Hypothalamus (tissue), 51 donors: ENCODE results near the gene LMNB1.
"Not testable (repeated sequence)": the region's sequence is repeated elsewhere in the genome, so short reads cannot be mapped to it uniquely, and the experiment has no call there.

Source experiments
- DNase-seq, 51 donors: peaks; one replicate each; lab custom pipeline; 2025; lab: John Stamatoyannopoulos, UW

LMNB1 gene

DNA sequence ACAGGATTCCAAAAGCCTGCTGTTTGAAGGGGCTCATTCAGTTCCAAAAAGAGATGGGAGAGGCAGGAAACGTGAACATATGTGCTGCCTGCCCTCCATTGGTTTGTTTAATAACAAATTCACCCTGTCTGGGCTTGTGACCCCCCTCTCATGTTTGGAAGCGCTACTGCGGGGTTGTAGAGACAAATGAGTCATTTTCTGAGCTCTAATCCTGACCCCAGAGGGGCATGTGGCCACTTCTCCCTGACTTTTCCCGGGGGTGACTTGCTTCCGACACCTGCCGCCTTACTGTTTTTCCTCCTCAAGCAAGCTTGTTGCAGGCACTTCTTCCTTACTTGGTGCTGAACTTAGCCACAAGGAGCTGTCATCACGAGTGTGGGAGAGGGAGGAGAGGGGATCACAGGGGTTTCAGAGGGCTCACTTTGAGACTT, 75.9 kb downstream of the LMNB1 start:
- no peak for DNase-seq

DNA sequence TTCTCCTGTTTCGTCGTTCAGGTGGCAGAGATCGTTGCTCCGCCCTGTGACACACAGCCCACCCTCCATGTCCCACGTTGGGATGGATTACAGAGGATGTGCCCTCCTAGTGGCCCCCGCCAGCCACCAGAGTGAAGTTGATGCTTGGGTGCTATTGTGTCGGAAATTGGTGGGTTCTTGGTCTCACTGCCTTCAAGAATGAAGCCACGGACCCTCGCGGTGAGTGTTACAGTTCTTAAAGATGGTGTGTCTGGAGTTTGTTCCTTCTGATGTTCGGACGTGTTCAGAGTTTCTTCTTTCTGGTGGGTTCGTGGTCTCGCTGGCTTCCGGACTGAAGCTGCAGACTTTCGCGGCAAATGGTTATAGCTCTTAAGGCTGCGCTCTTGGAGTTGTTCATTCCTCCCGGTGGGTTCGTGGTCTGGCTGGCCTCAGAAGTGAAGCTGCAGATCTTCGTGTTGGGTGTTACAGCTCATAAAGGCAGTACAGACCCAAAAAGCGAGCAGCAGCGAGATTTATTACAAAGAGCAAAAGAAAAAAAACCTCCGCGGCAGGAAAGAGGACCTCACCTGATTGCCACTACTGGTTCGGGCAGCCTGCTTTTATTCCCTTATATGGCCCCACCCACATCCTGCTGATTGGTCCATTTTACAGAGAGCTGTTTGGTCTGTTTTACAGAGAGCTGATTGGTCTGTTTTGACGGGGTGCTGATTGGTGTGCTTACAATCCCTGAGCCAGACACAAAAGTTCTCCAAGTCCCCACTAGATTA, 76.8 kb downstream of the LMNB1 start:
- not testable (repeated sequence) for DNase-seq

DNA sequence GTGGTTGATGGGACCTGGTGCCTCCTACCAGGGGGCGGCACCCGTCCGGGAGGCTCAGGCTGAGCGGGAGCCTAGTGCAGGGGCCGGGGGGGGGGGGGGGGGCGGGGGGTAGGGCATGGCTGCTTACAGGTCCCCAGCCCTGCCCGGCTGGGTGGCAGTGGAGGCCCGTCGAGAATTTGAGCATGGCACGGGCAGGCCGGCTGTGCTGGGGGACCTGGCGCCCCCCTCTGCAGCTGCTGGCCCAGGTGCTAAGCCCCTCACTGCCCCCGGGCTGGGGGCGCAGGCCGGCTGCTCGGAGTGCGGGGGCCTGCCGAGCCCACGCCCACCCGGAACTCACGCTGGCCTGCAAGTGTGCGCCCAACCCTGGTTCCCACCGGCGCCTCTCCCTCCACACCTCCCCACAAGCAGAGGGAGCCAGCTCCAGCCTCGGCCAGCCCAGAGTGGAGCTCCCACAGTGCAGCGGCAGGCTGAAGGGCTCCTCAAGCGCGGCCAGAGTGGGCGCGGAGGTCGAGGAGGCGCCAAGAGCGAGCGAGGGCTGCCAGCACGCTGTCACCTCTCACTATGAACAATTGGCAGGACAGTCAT, 77.7 kb downstream of the LMNB1 start:
- no peak for DNase-seq

DNA sequence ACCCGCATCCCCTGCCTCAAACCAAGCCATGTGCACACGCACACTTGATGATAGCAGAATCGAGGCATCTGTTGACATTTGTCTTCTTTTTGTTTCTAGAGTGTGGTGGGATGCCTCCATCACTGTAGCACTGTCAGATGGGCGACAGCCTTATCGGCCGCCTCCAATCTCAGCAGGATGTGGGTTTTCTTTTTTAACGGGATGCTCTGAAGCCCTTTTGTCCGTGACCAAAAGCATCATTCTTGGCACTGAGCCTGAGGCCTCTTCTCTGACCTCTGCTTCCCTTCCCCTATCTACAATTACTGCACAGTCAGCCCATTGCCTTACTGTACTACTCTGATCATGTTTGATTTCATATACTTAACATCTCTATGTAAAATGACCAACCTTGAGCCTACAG, 78.3 kb downstream of the LMNB1 start:
- no peak for DNase-seq

DNA sequence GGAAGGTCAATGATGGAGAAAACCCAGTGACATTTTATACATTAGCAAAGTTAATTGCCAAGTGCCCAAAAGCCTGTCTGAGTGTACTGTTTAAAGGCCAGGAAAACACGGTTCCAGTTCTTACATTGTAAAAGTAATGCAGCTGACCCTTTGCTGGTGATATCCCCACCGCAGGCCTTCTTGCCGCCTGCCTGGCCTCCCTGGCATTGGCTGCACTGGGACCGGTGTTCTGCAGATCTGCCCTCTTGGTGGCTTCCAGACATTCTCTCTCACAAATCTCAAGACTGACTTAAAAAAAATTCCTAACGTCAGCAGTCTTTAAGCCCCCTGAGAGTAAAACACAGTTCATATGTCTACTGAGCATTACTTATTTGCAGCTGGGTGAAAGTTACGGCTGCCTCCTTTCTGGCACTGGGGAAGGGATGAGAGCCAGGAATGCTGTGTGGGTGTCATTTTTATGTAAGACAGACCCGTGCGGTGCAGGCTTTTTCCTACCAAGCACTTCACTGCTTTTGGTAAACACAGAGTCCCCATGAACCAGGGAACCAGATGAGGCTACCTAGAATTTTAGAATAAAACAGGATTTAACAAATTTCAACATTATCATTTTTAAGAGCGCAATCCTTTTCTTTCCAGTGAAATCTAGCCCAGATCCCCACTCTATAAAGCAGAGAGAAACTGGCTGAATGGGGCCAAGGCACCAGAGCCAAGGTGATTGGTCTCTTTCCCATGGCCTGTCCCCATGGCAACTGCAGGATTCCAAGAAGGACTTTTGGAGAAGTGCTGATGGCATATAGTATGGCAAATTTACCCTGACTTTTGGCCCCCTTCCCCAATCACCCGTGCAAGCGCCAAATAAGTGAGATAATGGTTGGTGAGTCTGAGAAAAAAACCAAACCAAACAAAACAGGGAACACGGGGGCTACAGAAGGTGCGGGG, 80.8 kb downstream of the LMNB1 start:
- DNase-seq, result peak in 10 of 51 donors; percentile 12 to 37 (median 20)

DNA sequence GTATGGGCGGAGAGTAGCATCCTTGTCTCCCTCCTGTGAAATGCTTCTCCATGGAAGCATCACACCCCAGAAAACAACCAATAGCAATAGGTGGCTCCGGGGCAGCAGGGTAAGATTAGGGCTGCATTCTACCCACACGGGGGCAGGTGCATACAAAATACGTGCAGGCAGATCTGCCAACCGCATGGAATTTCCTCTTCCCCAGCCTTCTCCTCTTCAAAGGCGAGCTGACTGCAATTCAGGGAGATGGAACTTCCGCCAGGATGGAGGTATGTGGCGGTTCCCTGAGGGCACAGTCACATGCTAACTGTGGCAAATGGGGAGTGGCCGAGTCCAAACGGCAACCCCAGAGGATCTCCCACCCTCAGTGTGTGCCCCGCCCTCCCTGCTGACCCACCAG, 81.5 kb downstream of the LMNB1 start:
- no peak for DNase-seq

DNA sequence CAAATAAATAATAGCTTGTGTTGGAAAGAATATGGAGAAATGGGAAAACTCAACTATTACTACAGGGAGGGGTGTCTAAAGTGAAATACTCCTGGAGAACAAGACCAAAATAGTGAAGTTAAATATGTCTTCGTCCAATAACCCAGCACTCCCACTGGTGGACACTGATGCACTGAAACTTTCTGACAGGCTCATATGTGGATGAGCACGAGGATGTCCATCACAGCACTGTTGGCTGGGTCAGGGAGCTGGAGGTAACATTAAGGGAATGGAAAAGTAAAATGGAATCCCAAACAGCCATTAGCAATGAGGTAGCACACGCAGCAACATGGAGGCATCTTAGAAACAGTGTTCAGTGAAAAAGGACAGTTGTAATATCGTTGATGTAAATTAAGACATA, 86.5 kb downstream of the LMNB1 start:
- no peak for DNase-seq

DNA sequence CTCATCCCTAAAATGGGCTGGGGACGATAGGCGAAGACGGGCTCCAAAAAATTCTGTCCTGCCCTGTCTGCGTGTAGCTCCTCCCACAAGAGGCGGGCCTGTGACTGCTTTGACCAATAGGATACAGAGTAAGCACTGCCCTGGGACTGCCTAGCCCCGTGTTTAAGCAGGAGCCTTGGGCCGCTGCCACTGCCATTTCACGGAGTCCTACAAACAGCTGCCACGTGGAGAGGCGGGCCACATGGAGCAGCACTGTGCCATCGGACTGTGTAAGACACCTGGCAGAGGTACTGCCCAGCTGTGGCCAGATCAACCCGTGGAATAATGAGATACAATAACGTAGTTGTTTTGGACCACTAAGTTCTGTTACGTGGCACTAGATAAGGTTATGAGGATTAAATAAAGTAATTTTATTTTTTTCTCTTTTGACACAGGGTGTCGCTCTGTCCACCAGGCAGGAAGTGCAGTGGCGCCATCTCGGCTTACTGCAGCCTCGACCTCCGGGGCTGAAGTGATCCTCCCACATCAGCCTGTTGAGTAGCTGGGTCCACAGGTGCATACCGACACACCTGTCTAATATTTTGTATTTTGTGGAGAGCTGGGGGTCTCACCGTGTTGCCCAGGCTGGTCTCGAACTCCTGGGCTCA, 87.2 kb downstream of the LMNB1 start:
- no peak for DNase-seq

DNA sequence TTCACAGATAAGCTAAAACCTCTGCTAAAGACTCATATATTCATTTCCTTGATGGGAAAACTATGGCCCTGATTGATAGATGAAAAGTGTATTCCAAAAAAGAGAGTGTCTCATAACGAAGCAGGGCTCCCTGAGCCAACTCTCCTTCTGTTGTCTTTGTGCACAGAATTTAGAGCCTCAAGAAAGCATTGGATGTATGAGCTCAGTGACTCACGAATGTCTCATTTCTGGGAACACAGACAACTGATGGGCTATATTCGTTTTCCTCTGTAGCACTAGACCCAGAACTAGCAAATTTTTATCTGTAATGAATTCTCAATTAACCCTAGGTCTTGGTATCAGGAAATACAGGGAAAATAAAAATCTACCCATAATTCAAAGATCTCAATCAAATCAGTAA, 88.4 kb downstream of the LMNB1 start:
- no peak for DNase-seq

DNA sequence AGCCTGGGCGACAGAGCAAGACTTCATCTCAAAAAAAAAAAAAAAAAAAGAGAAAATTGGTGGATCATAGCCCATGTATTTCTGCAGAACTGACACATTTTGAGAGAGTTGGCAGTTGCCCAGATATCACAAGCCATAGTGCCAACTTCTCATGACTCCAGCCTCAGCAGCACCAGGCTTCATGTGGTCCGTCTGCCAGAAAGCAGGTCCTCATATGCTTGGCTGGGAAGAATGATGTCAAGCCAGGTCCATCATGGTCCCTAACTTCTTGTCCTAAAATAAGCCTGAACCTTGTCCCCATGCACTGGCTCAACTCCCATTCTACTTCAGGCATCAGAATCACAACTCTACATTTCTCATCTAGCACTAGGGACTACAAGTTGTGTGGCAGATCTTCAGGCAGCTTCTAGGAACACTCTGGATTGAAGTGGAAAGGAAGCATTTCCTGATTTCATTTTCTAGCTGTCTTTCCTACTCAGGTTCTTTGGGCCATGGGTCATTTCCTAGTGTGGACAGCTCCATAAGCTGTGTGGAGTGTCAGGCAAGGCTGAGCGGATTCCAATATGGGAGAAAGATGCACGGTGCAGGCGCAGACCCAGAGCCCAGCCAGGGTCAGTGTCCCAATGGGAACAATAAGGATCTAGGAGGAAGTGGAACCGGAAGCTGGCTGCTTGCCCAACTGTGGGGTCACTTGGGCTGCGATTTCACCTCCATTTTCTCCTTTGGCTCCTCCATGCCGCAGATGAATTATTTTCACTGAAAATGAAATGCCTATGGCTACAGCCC, 90.1 kb downstream of the LMNB1 start:
- DNase-seq, result peak in 1 of 51 donors; percentile 23

DNA sequence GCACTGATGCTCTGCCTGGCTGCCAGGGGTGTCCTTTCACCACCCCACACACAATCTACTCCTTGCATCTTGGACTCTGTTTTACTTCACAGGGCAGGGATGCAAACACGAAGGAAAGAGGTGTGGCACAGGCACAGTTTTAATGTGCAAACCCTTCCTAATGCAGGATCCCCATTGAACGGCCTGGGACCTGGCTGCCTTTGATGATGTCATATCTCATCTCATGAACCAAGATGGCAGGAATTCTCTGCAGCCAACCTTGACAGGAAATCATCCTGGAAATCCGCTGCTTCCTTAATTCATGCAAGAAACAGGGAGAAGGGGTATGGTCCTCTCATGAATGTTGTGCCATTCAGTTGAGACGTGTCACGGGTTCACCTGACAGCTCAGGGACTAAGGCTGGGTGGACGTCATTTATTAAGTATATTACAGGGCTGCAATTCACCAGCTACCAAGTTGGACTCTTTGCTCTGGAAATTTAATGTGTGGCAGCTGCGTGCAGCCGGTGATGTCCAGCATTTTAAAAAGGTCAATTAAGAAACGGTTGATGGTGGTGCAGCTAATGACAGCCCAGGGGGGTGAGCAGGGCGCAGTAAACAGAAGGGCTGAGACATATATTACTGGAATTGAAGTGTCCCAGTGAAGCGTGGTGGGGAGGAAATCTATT, 91.5 kb downstream of the LMNB1 start:
- no peak for DNase-seq

DNA sequence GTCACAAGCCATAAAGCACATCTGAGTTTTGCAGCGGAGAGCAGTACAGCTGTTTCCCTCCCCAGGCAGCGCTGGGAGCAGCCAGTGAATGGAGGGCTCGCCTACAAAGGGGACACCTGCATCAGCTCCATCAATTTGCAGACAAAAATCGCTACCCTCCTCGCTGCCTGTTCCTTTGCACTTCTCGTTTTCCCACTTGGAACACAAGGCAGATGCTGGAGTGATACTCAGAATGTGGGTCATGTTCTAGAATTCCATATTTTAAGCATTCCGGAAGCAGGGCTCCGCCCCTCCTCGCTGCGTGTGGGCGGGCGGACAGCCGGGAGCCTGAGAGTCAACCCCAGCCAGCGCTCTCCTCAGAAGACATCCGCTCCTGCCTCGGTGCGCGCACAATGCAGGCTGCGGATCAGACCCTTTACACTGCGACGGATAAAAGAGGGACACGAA, 92.1 kb downstream of the LMNB1 start:
- DNase-seq, result peak in 15 of 51 donors; percentile 14 to 57 (median 30)

DNA sequence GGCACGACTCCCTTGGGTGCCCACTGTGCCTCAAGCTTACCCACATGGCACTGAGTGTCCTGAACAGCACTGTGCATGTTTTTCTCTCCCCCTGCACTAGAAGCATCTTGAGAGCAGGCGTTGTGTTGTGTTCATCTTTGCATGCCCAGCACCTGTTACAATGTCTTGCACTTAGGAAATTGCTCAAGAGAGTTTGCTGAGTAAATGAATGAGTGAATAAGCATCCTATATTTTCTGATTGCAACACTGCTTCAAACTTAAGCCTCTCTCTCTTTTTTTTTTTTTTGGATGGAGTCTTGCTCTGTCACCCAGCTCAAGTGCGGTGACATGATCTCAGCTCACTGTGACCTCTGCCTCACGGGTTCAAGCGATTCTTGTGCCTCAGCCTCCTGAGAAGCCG, 94.5 kb downstream of the LMNB1 start:
- DNase-seq, result no peak

DNA sequence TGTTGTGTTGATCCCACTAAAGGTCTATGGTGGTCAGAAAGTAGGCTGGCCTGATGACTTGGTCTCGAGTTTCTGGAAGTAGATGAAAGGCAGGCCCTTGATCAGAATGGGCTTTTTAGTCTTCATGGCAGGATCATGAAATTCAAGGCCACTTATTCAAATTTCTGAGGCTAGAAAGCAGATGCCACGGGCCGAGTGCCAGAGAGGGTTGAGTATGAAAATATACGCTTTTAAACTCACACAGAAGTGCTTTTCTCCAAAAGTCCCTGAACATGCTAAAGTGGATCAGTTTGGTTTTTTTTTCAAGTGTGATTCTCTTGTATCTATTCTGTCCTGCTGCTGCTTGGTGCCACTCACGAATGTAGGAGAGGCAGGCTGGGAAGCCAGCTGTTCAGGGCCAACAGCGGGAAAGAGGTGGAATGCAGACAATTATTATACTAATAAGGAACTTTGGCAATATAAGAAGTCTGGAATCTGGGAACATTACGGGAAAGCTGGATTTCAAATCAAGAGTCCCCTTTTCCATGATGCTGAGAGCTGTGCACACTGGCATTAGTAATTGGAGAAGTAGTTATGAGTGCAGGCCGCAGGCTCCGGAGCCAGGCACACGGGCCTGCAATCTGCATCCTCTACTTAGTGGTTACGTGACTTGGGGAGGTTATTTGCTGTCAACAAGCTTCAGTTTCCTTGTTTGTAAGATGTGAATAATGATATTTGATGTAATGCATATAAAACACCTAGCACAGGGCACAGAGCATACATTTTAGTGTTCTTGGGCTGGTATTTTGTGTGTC, 95.8 kb downstream of the LMNB1 start:
- DNase-seq, result no peak

DNA sequence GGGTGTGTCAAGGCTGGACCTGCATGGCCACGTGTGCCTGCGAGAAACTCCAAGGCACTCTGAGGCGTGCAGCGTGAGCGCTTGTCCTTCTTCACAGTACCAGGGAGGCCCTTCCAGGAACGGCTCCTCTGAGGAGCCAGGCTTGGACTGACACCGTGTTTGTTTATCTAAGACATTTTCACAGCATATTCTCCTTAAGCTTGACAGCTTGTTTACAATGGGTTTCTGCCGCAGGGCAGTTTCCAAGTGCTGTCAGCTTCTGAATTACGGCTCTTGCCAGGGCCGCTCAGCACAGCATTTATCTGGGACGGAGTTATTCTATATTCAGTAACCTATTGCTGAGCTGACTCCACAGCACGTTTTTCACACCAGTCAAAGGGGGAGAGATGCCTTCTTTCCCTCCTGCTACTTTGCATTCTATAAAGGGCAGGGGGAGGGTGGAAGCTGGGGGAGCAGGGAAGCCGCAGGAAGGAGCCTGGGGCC, 98.4 kb downstream of the LMNB1 start:
- DNase-seq, result peak in 1 of 51 donors; percentile 5

DNA sequence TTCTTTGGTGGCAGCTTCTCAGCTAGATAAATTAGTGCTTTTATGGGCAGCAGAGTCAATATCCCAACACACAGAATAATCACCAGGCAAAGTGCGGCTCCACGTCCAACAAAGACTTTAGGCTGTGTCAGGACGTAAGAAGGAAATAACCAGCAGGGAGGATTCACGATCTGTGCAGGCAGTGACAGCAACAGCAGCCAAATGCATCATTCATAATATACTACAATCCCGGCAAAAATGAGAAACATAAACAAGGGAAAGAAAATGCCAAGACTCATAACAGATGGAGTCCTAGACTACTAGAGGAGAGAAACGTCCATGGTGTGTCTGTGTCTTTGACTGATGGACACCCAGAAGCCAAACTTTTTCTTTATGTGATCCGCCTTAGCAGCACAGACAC, 100.7 kb downstream of the LMNB1 start:
- no peak for DNase-seq

DNA sequence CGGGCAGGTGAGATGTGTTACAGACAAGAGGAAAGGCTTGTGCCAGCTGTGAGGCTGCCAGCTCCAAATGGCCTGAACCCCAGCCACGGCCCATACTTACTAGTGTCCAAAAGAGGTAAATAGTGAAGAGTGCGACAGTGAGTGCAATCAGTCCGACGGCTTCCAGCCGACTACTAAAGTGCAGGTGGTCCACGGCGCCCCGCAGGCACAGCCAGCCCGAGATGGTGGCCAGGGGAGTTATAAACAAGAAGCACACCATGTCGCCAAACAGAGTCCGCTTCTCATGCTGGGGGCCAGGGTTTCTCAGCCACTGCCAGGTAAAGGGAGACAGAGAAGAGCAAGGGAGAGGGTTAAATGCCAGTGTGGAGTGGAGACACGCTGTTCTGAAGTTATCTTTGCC, 101.1 kb downstream of the LMNB1 start:
- no peak for DNase-seq

DNA sequence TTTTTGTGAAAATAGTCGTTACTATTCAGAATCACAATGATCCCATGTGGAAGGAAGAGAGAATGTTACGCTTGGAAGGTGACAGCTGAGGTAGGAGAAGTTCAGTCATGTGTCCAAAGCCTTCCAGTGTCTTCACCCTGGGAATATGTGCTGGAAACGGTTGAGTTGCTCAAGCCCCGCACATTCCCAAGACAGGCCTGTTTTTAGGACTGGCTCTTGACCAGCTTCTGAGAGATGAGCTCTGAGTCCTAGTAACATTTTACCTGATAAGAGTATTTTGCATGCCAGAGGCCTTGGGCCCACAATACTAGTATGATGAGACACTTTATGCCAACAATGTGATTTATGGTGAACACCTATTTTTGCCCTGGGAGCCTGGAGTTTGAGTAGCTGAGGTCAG, 101.7 kb downstream of the LMNB1 start:
- DNase-seq, result no peak
